K562 (cell line): ENCODE results near the gene SLC16A6.

ENCODE experiments used
- ATF1 ChIP-seq, 2 experiments: fragments of 450-650 bp in 1 of 2; IDR thresholded peaks; 2 replicates each; pipeline ENCODE4 v1.6.1; 2016; ENCODE audit warnings: missing compliant biosample characterization in 1 of 2, missing genetic modification characterization in 1 of 2
- BHLHE40 ChIP-seq: IDR thresholded peaks from 2 replicates; pipeline ENCODE4 v1.6.1; 2011; ENCODE audit warnings: low read length, improper control_type of control experiment
- CXXC5 ChIP-seq: fragments of 250-450 bp; sonication (Bioruptor Pico); IDR thresholded peaks from 2 replicates; pipeline ENCODE4 v1.8.0; 2022; ENCODE audit warnings: inconsistent platforms, mild to moderate bottlenecking, moderate library complexity
- HDAC2 ChIP-seq: fragments of 450-650 bp; IDR thresholded peaks from 2 replicates; pipeline ENCODE4 v1.6.1; 2016; ENCODE audit warnings: mild to moderate bottlenecking
- HNRNPH1 ChIP-seq: fragments of 200-400 bp; formaldehyde crosslinking; optimal IDR thresholded peaks from 2 replicates; pipeline ENCODE3; 2017; ENCODE audit warnings: low read depth, mild to moderate bottlenecking, low read length, moderate library complexity
- JUND ChIP-seq, 2 experiments: IDR thresholded peaks; 2 replicates in 1 of 2; 3 replicates in 1 of 2; pipeline ENCODE4 v1.6.1; 2011; ENCODE audit warnings: borderline replicate concordance in 2 of 2, low read depth in 2 of 2, low read length in 2 of 2, improper control_type of control experiment in 1 of 2, missing biosample characterization in 1 of 2, missing genetic modification characterization in 1 of 2, missing genetic modification reagents in 1 of 2
- NFIC ChIP-seq: fragments of 450-650 bp; IDR thresholded peaks from 2 replicates; pipeline ENCODE4 v1.6.1; 2017; ENCODE audit warnings: mild to moderate bottlenecking, inconsistent platforms
- RCOR1 ChIP-seq, 2 experiments: IDR thresholded peaks; 2 replicates each; pipeline ENCODE4 v1.6.1; 2012; ENCODE audit warnings: low read depth in 2 of 2, low read length in 2 of 2, borderline replicate concordance in 1 of 2, improper control_type of control experiment in 1 of 2
- ZNF584 ChIP-seq: fragments of 200-800 bp; sonication (Bioruptor generic); IDR thresholded peaks from 2 replicates; pipeline ENCODE4 v1.6.1; 2016; ENCODE audit warnings: low read depth, mild to moderate bottlenecking, missing genetic modification characterization, missing compliant biosample characterization
- TF ChIP-seq, protein P1 (sequence below): sonication (generic); formaldehyde crosslinking; IDR thresholded peaks from 2 replicates; pipeline ENCODE4 v1.8.1; 2023; ENCODE audit warnings: mild to moderate bottlenecking, missing genetic modification reagents

DNA sequence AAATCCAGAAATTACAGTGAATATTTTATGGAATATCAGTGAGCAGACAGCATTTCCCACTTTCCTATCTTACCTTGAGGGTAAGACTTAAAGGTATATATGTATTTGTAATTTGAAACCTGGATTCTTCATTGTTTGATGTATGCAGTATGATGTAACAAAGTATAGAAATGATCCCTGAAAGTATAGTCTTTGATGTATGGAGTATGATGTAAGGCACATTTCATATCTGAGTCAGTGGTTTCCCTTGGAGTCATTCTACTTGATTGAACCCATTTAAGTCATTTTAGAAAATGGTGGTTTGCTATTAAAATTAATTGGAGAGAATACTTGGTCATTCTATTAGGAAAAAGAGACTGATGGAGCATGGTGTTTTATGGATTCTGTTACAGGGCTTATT, 33.0 kb downstream of the SLC16A6 start:
- no peak for TF ChIP-seq JUND (IDR thresholded peaks at IDR 0.05; ENCODE audit: borderline replicate concordance, low read depth, low read length)
- TF ChIP-seq JUND (tag; IDR thresholded peaks at IDR 0.05; ENCODE audit: borderline replicate concordance, low read depth, low read length) = no peak
- TF ChIP-seq BHLHE40 = no peak
- TF ChIP-seq RCOR1 (IDR thresholded peaks at IDR 0.05; ENCODE audit: borderline replicate concordance in 1 of 2, low read depth in 2 of 2, low read length in 2 of 2) = no peak
- TF ChIP-seq NFIC = no peak
- no peak for TF ChIP-seq HNRNPH1
- no peak for TF ChIP-seq ATF1 (CRISPR knock-in tag; IDR thresholded peaks at IDR 0.05)
- TF ChIP-seq ATF1 (tag; IDR thresholded peaks at IDR 0.05) = no peak
- TF ChIP-seq CXXC5 (CRISPR knock-in tag) = no peak
- TF ChIP-seq HDAC2 = no peak
- TF ChIP-seq, protein P1, sequence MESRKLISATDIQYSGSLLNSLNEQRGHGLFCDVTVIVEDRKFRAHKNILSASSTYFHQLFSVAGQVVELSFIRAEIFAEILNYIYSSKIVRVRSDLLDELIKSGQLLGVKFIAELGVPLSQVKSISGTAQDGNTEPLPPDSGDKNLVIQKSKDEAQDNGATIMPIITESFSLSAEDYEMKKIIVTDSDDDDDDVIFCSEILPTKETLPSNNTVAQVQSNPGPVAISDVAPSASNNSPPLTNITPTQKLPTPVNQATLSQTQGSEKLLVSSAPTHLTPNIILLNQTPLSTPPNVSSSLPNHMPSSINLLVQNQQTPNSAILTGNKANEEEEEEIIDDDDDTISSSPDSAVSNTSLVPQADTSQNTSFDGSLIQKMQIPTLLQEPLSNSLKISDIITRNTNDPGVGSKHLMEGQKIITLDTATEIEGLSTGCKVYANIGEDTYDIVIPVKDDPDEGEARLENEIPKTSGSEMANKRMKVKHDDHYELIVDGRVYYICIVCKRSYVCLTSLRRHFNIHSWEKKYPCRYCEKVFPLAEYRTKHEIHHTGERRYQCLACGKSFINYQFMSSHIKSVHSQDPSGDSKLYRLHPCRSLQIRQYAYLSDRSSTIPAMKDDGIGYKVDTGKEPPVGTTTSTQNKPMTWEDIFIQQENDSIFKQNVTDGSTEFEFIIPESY (CRISPR knock-in tag) = no peak
- no peak for TF ChIP-seq ZNF584
